Measurements from ENCODE around the gene CDRT4.

The CDRT4 gene

DNA sequence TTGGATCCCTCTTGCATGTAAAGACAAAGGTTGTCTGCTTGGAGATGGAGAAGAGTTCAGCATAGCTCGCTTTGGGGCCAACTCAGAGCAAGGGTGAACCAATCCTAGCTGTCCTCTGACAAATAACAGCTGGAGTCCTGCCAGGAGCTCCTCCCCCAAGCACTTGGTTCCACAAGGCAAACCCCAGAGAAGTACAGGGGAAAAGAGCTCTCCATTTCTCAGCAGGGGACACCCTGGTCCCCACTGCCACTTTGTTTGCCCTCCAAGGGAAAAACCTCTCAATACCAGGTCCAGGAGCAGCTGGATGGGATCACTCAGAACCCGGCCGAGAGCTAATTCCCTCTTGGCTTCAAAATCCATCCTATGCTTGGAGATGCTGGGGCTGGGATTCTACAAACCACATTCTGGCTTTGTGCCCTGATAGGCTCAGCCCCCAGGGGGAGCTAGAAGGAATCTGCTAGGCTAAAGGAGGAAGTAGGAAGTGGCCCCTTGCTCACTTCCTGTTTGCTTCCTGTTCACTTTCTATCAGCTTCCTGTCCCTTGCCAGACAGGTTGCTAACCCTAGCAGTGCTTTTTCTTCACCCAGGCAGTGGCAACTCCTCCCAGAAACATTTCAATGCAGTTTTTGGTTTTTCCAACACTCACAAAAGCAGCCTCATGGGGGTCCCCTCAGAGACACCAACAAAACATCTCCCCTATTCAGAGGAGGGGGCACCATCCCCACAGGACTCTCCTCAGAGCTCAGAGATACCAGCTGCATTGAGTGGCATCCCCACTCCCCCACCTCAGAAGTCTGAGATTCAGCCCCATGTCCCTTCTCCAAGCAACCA, 30.7 kb downstream of the CDRT4 start:
- no peak overlapping the region for H3K27ac ChIP-seq
- no peak for DNase-seq (ENCODE audit: low read depth, low spot score)

DNA sequence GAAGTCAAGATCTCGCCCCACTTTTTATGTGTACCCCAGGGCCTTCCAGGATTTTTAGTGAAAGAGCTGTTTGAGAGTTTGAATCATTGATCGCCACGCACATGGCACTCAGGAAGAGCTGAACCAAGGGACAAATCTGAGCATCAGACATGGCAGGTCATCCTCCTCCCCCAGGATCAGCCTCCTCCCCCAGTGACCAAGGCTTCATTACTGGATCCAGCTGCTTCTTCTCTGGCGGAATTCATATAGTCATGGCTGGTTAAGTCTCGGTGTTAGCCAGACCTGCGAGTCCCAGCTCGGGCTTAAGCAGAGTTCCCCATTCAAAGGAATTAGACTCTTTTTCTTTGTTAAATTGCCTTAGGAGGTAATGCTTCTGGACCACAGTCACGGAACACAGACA, 32.5 kb downstream of the CDRT4 start:
- H3K27ac ChIP-seq = no peak overlapping the region
- no peak for DNase-seq (ENCODE audit: low read depth, low spot score)

DNA sequence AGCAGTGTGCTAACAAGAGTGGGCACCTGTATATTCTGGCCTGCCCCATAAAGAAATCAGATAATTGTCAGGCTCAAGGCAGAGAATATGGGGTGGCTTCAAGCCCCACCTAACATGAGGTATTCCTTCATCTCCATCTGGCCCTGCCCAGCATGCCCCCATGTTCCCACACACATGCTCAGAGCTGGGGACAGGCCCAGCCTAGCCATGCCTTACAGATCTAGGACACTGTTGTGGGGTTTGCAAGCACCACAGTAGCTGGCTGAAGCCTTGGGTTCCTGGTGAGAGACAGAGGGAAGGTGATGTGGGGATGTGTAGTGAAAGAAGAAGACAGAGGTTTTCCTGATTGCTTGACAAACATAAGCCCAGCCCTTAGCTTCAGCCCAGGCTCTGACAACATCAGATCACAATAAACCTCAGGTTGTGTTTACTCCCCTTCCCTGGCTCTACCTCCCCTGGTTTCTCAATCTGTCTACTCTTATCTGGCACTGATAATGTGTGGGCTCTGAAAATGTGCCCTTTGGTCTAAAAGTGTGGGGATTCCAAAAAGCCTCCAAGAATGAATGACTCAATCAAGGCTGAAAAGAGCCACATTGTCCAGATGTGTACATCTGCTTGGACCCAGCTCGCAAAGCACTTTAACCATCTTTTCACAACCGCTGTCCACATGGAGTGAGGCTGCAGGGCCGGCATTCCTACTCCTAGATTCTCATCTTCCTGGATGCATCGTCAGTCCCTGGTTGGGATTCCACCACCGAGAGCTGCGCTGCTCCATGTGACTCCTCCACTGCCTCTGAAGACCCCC, 34.4 kb downstream of the CDRT4 start:
- H3K27ac ChIP-seq = no peak overlapping the region

DNA sequence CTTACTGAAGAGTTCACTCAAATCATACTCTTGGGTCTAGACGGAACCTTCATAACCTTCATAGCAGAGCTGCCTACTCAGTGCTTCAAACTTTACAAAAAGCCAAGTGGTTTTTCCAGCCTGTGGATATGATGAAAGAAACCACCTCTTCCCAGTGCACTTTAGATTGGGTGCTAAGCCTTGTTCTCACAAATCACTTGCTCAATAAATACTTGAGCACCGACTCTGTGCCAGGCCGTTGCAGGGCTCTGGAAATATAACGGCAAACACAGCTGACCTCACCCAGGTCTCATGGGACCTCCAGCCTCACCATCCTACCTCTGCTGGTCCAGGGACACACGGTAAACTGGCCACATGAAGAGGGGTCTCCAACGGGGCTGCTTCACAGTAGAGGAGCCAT, 35.7 kb downstream of the CDRT4 start:
- DNase-seq (ENCODE audit: low read depth, low spot score) = no peak
- no peak overlapping the region for H3K27ac ChIP-seq

More for the DNA sequence above, 34.4 kb downstream of the CDRT4 start:
- no peak for DNase-seq (ENCODE audit: low read depth, low spot score)

DNA sequence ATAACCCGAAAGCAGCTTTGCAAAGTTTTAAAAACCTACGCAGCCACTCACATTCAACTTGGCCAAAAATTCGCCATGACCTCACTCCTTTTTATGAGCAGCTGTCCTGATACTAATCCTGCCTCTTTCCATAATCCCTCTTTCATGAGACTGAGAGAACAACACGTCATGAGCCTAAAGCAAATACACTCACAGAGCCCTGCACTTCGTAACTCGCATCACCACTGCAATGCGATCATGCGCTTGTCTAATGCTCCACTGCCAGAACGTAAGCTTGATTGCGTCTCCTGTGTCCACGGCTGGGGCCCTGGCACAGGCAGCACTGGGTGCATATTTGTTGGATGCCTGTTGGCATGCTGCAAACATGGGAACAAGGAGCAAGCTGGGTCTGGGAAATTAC, 36.2 kb downstream of the CDRT4 start:
- no peak for DNase-seq (ENCODE audit: low read depth, low spot score)

DNA sequence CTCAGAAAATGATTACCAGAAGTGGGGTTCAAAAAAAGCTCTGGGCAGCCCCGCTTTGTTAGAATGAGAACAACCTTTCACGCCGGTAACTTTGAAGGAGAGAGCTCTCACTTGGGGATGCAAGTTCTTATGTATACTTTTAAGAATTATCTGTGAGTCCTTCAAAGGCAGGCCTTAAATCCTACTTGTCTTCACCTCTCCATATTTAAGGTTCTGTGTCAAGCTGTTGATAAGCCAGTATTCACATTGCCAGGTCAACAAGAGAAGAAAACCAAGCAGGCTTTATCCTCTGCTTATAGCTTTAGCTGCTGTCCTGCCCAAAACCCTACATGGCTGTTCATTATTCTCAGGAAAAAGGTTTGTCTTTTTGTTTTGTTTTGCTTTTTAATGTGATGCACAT, 42.9 kb downstream of the CDRT4 start:
- DNase-seq (ENCODE audit: low read depth, low spot score) = no peak
- H3K27ac ChIP-seq = no peak overlapping the region

More for the DNA sequence above, 36.2 kb downstream of the CDRT4 start:
- H3K27ac ChIP-seq = no peak overlapping the region

DNA sequence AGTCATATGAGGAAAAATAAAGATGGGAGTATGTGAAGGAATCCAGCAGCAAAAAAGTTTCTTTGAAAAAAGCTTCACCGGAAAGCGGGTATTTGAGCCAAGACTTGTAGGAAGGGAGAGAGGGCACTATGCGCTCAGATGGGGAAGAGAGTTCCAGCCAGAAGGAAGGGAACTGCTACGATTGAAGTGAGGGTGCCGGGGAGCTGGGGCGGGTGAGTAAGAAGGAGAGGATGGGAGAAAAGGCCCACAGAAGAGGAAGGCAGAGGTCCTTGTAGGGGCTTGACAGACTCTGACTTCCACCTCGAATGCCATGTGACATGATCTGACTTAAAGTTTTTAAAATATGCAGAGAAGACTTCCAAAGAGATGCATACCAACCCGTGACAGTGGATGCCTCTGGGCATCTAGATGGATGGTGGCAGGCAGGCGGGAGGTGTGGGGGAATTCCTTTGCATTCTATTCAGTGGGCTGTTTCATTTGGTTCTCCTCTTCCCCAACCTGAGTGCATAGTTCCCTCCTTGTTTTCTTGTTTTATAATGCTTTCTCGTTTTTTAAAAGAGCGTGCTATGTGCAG, 44.9 kb downstream of the CDRT4 start:
- no peak for DNase-seq (ENCODE audit: low read depth, low spot score)
- no peak overlapping the region for H3K27ac ChIP-seq

DNA sequence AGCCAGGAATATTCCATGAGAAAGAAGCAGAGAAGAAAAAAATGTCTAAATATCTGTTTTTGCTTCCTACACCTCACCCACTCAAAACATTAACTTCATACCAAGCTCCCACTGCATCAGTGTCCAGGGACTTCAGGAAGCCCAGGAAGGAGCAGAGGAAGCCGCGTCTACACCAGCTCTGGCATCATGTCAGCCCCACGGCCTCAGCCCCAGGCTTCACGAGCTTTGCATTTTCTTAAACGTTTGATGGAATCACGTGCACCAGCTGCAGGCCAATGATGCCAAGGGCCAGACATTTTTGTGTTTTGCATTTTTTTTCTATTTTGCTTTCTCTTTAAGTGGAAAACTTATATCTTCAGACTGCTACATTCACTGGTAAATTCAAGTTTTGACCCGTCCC, 48.6 kb downstream of the CDRT4 start:
- DNase-seq (ENCODE audit: low read depth, low spot score) = no peak
- no peak overlapping the region for H3K27ac ChIP-seq

DNA sequence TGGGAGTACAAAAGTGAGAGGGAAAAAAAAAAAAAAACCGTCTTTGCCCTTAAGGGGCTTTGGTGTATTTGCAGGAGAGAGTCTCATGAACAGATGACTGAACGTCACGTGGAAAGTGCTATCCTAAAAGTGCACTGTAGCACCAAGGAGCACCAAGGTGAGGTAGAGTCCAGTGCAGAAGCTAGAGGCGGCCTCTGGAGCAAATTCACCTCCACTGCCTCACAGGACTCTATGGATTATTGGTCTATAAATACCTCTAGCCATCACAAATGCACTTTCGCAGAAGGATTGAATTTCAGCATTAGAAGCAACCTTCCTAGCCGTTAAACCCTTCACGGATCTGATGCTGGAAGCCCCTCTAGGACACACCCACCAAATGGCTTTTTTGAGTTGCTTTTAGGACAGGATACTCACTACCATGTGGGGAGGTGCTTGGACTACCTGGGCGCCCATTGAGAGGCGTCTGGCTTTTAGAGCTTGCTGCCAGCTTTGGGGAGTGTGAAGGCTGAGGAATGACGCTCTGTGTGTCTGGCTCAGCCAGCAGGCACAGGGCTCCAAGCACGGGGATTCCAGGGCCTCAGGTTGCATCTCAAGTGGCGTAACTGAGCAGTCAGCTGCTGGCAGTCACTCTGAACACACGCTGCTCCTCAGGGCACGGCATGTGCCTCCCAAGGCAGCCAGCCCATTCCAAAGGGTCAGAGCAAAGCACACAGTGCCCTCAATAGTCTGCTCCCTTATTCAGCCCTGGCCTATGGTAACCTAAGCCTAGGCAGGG, 52.7 kb downstream of the CDRT4 start:
- no peak for DNase-seq (ENCODE audit: low read depth, low spot score)
- H3K27ac ChIP-seq = no peak overlapping the region

DNA sequence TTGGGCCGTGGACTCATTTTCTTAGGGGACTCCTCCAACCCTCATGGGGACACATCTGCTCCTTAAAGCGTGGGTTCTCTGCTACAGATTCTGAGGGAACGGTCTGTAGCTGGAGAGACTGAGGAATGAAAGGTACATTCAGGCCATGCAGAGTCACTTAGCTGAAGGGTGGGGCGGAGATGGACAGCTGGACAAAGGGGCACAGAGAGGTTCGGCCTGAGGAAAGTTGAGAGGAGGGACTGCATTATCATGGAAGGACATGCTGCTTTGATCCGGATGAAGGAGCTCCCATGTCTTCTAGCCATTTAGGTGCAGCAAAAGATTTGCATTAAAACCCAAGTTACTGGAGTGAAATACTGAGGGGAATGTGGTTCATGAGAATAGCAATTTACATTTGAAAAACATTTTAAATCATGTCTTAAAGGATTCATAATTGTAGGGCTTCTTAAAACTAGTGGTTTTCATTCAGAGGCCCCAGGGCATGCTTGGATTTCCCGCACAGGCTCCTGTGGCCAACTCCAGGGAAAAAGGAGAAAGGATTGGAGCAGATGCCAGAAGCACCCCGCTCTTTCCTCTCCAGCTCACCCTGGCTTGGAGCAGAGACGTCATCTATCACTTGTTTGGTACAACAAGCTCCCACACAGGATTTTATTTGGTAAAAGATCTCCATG, 54.2 kb downstream of the CDRT4 start:
- H3K27ac ChIP-seq = no peak overlapping the region
- no peak for DNase-seq (ENCODE audit: low read depth, low spot score)

DNA sequence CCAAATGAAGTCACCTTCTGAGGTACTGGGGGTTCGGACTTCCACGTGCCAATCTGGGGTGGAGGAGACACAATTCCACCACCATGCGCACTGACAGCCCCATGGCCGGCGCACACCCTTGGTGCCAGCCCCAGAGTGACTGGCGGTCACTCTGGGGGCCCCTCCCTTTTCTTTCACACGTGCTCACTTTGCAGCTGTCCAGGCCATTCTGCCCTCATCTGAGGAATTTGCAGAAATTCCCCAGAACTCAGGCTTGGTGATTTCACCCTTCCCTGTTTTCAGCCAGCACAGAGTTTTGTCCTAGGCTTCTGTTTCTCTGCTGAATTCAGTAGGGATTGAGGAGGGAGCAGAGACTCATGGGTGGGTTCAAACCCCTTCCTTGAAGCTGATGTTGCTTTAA, 54.8 kb downstream of the CDRT4 start:
- DNase-seq (ENCODE audit: low read depth, low spot score) = no peak
- H3K27ac ChIP-seq = no peak overlapping the region

DNA sequence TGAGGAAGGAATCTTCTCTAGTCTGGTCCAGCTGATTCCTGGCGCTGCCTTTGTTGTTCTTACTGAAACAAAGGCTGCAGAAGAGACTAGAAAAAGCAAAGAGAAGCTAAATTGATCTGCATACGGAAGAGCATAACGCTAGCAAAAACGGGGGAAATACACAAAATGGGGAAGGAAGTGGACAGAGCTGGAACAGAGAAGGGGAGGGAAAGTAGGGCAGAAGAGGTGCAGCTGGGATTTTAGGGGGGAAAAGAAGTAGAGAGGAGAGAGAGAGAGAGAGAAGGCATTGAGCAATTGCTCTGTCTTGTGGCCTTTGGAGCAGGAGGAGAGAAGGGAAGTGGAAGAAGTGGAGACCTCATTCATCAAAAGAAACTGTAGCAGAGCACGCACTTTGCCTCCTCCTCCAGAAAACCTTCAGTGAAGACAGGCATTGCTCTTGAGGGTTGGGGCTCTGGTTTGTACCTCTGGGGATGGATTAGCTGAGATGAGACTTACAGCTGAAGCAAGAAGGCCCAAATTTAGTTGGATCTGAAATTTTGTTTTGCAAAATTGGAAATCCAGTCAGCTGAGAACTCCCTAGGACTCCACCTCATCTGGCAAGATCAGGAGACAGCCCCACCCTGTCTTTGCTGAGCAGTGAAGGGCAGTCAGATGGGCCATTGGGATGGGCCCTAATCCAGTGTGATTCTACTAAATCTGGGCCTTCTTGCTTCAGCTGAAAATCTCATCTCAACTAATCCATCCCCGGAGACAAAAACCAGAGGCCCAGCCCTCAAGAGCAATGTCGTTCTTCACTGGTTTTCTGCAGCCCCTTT, 55.8 kb downstream of the CDRT4 start:
- no peak overlapping the region for H3K27ac ChIP-seq
- DNase-seq (ENCODE audit: low read depth, low spot score) = no peak

DNA sequence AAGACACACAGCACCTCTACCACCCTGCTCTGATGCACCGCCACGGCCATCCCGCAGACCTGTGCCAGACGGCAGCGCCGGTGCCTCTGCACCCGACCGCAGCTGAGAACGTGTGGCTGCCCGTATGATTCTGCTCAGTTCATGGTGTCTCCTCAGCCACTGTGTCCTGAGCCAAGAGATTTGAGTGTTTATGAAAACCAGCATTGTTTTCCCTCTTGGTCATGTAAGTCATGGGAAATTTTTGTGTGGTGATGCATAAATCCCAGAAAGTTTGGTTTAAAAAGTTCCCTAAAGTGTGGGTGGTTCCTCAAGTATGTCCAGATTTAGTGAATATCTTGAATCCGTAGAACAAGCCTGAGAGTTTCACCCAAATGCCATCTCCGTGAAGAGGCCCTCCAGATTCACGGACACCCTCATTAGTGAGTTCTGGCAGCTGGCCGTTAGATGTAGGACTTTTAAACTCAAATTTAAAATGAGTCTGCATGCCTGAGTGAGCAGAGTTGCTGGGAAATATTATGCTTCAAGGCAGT, 57.6 kb downstream of the CDRT4 start:
- DNase-seq (ENCODE audit: low read depth, low spot score) = no peak
- H3K27ac ChIP-seq = peak overlapping the region; percentile 13

DNA sequence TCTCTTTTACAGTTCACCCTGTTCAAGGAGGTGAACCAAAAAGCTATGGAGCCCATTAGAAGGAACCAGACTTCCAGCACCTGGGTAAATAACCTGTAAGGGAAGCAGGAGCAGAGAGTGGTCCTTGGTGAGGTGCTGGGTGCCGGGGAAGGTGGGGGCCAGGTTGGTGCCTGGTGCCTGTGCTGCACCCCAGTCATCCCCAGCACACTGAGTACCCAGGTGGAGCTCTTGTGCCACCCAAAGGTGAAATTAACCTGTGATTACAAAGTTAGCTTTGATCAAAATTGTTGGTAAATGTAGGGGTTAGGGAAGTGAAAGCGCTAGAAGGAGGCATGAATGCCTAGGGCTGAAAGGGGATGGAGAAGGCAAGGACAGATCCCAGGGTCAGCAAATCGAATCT, 58.6 kb downstream of the CDRT4 start:
- no peak for DNase-seq (ENCODE audit: low read depth, low spot score)
- no peak overlapping the region for H3K27ac ChIP-seq

DNA sequence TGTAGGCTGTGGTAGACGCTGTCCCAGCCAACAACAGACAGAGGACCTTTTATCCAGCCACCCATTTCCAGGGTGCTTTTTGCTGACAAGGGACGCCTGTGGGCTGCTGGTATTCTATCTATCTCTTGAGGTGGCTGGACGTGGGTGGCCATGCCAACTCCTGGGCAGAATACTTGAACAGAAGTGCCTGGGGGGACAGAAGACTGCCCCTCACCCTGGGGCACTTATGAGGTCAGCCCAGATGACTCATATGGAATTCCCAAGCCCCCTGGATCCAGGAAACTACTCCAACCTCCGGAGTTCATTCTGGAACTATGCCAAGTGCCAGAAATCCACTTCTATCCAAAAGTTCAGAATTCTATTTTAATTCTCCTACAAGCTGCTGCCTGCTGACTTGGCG, 61.3 kb downstream of the CDRT4 start:
- no peak for DNase-seq (ENCODE audit: low read depth, low spot score)

DNA sequence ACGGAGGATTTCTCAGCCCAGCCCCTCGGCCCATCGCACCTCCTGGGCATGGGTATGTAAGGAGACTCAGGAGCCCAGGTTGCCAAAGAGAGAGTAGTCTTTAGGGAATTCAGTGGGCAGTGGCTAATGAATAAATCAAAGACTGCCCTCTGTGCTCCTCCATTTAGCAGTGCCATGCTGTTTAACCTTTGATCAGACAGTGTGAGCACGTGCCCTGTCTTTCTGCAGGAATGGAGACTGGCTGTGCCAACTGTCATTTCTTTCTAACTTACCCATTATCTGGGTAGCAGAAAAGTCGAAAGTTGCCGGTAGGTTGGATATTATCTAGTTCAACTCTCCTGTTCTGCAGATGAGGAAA, 62.4 kb downstream of the CDRT4 start:
- no peak for DNase-seq (ENCODE audit: low read depth, low spot score)
- H3K27ac ChIP-seq = no peak overlapping the region

More for the DNA sequence above, 61.3 kb downstream of the CDRT4 start:
- no peak overlapping the region for H3K27ac ChIP-seq

DNA sequence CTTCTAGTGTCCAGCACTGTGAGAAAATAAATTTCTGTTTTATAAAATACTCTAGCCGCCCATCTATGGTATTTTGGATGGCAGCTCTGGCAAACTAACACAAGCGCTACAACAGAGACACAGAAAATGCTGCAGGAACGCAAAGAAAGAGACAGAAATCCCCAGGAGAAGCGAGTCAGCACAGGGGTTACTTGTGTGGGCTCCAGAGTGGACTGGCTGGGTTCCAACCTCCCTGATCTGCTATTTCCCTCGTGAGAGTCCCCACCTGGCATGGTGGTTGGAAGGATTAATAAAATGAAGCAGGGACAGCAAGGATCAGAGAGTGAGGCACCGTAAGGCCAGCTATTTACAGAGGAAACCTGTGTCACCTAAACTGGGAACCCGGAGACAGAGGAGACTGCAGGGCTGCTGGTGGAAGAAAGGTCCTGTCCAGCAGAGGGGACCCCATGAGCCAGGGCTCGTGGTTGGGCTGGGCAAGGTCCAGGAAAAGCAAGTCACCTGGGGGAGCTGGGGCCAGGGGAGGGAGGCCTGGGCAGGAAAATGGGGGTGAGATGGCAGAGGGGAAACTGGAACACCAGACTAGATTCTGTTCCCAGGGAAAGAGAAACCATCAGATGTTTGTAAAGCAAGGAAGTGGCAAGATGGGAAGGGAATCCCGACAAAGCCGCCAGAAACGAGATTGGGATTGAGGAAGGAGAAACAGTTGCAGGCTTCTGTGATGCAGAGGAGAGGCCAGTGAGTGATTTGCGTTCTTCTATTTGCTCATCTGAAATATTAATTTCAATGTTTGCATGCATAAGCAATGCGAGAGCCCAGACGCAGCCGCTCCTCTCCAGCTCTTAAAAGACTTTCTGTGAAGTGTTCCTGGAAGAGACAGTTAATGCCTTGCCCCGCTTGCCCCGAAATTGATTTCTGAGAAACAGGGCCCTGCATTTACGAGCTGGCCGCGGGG, 63.0 kb downstream of the CDRT4 start:
- DNase-seq (ENCODE audit: low read depth, low spot score) = no peak
- no peak overlapping the region for H3K27ac ChIP-seq
